ENCODE measurements around the gene ANKRD31. TPM values are rescaled to one million over a fixed set of nuclear protein-coding genes. Genes with fewer than 3 reads are reported as not detected.

Gene ANKRD31
- total RNA-seq, 1 experiment from 2014 or later = not detected

- ChIA-PET POLR2A (no interaction called here), CTCF (interaction anchor here (0.6 kb wide), 2 partner anchors 10 kb away, joined by 3 to 4 read pairs; no protein-coding TSS in a partner anchor)
- Histone ChIP-seq H3K36me3 (ENCODE audit: control insufficient read depth, insufficient read depth, low read length) (no peaks in the 10 kb centered on the region), H3K9me3 (ENCODE audit: control insufficient read depth, insufficient read depth, low read depth, low read length) (no peaks in the 10 kb centered on the region), H3K4me1 (ENCODE audit: control insufficient read depth, insufficient read depth, low read length) (no peaks in the 10 kb centered on the region), H3K4me3 (ENCODE audit: low read depth in 2 of 2, low read length in 2 of 2) (no peak overlapping the region), H3K27ac (ENCODE audit: low read length) (no peak overlapping the region), H3K27me3 (ENCODE audit: control insufficient read depth, insufficient read depth, low read length) (no peaks in the 10 kb centered on the region; the same call in 1 of the 2 replicates)
- no TSS peak for BruUV-seq (replicated peaks)
- in situ Hi-C loops (cut with HindIII; ENCODE audit: low pct_unique_long_range_greater_than_20kb, low sequenced_read_pairs) (no loop called here), intact Hi-C loops (cut with micrococcal nuclease; ENCODE audit: unreplicated experiment) (no loop called here)
- no peak for TF ChIP-seq TCF7L2 (IDR thresholded peaks at IDR 0.05; ENCODE audit: low read depth, low read length)
- no peak for TF ChIP-seq POLR2AphosphoS5 (IDR thresholded peaks at IDR 0.05; ENCODE audit: low read depth, low read length)
- no peak for TF ChIP-seq CTCF (IDR thresholded peaks at IDR 0.05)
- TF ChIP-seq REST (IDR thresholded peaks at IDR 0.05; ENCODE audit: insufficient read depth in 1 of 2, low read depth in 2 of 2, low read length in 1 of 2) = no peak
- no peak for TF ChIP-seq SIN3A (IDR thresholded peaks at IDR 0.05; ENCODE audit: borderline replicate concordance, insufficient read depth, low read depth, low read length)
- DNase-seq (ENCODE audit: low read depth, low spot score) (no peak), ATAC-seq (no peak)
Measured at GRCh38 chr5:75059912-75060545, 176.6 kb downstream of the ANKRD31 start.

GRCh38 chr5:75058986-75059535 is 177.6 kb downstream of the ANKRD31 start:
- BruUV-seq (replicated peaks) = no TSS peak
- Histone ChIP-seq H3K4me1 (ENCODE audit: control insufficient read depth, insufficient read depth, low read length) (peaks cover 3% of the 10 kb centered on the region; the same call in 1 of the 2 replicates), H3K4me3 (ENCODE audit: low read depth in 2 of 2, low read length in 2 of 2) (no peak overlapping the region), H3K9me3 (ENCODE audit: control insufficient read depth, insufficient read depth, low read depth, low read length) (no peaks in the 10 kb centered on the region), H3K27me3 (ENCODE audit: control insufficient read depth, insufficient read depth, low read length) (no peaks in the 10 kb centered on the region; the same call in 1 of the 2 replicates), H3K36me3 (ENCODE audit: control insufficient read depth, insufficient read depth, low read length) (no peaks in the 10 kb centered on the region), H3K27ac (ENCODE audit: low read length) (no peak overlapping the region)
- DNase-seq (ENCODE audit: low read depth, low spot score) (no peak), ATAC-seq (no peak)
- intact Hi-C loops (cut with micrococcal nuclease; ENCODE audit: unreplicated experiment) = no loop called here
- TF ChIP-seq SIN3A (IDR thresholded peaks at IDR 0.05; ENCODE audit: borderline replicate concordance, insufficient read depth, low read depth, low read length) (no peak), TCF7L2 (IDR thresholded peaks at IDR 0.05; ENCODE audit: low read depth, low read length) (no peak), CTCF (IDR thresholded peaks at IDR 0.05) (no peak), REST (IDR thresholded peaks at IDR 0.05; ENCODE audit: insufficient read depth in 1 of 2, low read depth in 2 of 2, low read length in 1 of 2) (no peak), POLR2AphosphoS5 (IDR thresholded peaks at IDR 0.05; ENCODE audit: low read depth, low read length) (no peak)
- in situ Hi-C loops (cut with HindIII; ENCODE audit: low pct_unique_long_range_greater_than_20kb, low sequenced_read_pairs) = no loop called here
- ChIA-PET POLR2A (no interaction called here), CTCF (no interaction called here)

All from Panc1 (cell line).